ENCODE results near the gene PHF19.

PHF19 gene

DNA sequence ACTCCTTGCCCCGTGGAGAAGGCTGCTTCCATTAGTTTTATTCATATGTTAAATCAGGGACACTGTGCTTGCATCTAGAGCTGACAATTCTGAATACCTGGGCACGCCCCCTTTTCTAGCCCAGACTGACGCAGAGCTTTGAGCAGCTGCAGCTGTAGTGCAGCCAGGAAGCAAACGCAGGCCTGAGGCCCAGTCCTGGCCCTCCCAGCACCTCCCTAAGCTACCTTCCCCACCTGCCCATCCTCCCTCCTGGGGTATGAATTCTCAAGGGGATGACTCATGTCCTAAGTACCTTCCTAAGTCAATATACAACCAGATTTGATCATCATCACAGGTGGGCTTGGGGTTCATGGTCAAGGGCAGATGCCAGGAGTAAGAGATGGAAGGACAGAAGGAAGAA, 3.5 kb downstream of the PHF19 start:
- no peak for DNase-seq (ENCODE audit: low spot score)

DNA sequence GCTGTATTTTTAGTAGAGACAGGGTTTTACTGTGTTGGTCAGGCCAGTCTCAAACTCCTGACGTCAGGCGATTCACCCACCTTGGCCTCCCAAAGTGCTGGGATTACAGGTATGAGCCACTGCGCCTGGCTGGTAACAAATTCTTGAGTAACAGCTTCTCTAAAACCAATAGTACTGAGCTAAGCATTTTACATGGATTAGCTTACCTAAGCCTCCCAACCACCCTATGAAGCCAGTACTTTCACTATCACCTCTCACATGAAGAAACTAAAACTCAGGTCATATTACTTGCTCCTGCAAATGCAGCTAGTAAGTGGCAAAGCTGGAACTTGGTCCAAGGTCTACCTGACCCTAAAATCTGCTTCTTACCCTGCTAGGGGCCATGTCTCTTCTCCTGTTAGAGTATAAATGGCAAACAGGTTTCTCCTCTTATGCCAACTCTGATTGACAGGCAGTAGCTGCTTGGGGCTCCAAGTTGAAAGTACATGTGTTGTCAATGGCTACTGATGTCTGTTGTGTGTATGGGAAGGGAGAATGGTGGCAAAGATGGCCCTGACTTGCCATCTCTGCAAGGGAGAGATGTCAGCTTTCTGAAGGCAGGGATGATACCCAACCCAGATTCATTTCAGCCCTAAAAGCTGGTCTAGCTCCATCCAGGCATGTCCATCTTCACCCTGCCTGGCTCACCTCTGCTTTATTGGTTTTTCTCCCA, 4.0 kb downstream of the PHF19 start:
- DNase-seq (ENCODE audit: low spot score) = no peak

DNA sequence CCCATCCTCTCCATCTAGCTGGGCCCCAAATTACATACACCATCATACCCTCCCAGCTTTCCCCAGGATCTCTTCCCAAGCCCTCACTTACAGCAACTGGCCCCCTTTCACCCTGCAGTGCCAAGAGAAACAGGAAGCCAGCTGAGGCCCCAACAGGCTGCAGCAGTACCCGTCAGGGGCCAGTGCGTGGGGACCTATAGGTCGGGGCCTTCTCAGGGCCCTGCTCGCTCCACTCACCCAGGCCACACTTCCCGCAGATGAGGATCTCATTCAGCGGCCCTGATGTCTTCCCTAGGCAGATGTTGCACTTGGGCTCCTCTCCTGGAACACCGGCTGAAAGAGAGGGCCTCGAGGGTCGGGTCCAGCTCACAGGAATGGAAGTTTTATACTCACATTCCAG, 6.8 kb downstream of the PHF19 start:
- DNase-seq (ENCODE audit: low spot score) = no peak

DNA sequence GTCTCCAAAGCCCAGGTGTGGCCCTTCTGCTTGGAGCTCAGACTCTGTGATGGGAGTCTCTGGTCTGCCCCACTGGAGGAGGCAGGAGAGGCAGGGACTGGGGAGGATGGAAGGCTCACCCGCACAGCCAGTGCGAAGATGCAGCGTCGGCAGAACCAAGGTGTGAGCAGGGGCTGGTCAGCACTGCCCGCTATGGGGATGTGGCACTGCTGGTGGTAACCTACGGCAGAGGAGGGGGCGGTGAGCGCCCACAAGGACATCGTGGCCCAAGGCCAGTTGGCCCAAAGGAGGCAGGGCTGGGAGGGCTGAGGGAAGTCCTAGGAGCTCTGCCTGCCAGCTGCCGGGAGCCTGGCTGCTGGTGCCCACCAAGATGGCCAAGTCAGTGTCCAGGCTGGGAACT, 7.3 kb downstream of the PHF19 start:
- no peak for DNase-seq (ENCODE audit: low spot score)

DNA sequence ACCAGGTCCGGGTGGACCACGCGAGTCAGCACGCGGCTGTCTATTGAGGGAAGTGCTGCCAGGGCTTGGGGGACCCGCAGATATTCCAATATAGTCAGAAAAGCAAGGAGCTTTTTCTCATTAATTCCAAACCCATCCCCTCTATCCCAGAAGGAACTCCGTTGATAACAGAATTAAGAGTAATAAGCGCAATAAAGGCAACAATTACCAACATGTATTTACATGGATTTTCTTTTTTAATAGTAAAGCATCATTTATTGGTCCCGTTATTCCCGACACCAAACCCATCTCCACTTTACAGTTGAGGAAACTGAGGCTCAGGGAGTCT, 7.7 kb downstream of the PHF19 start:
- no peak for DNase-seq (ENCODE audit: low spot score)

DNA sequence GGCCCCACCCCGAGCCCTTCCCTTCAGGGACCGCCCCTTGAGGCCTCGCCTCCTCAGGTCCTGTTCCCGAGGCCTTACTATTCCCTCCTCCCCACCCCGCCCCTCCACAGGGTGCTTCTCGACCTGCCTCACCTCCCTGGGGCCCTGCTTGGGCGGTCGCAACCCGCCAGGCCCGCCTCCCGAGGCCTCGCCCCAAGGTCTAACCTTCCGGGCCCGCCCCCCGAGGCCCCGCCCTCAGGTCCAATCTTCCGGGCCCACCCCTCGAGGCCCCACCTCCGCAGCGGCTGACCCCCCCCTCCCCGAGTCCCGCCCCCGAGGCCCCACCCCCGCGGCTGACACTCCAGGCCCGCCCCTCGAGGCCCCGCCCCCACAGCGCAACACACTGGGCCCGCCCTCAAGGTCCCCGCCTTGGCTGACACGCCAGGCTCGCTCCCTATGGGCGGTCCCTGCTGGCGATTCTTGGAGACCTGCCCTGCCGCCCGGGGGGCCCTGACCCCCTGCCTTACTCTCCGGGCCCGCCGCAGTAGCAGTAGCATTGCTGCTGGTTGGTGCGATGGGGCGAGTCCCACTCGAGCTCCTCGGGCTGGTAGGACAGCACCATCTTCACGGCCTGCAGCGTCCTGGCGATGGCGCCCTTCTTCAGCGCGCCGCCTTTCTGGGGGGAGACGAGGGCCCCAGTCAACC, 8.2 kb downstream of the PHF19 start:
- DNase-seq (ENCODE audit: low spot score) = peak; percentile 100

DNA sequence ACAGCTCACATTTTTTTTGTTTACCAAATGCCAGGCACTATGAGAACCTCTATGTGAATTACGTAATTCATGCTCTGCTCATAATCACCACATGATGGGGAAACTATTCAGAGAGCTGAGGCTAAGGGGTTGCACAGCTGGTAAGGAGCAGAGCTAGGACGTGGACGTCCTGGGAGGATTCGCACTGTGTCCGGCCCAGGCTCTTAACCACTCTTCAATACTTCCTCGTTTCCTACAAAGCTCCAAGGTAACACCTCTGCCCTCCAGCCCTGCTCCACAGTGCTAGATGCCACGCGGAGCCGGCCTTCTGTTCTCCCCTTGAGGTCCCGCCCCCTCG, 8.7 kb downstream of the PHF19 start:
- DNase-seq (ENCODE audit: low spot score) = no peak

DNA sequence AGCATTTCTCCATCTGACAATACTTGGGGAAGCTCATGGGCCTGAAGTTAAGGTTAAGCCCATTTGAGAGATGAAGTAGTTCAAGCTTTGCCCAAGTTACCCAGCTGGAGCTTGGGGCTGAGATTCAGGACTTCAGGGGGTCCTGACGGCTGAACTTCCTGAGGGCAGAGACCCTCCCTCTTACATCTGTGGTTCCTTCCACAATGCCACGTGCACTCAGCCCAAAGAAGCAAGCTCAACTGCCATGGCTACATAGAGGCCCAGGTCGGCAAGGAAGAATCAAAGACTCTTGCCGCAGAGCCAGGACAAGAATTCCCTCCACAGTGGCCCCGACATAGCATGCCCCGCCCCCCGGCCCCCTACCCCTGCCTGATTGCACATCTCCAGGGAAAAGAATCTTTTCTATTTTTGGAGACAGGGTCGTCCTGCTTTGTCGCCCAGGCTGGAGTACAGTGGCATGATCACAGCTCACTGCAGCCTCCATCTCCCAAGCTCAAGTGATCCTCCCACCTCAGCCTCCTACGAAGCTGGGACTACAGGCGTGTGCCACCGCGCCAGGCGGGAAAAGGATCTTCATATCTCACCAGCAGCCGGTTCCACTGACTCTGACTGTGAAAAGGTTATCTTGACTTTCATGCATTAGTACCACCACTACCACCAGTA, 9.2 kb downstream of the PHF19 start:
- no peak for DNase-seq (ENCODE audit: low spot score)

DNA sequence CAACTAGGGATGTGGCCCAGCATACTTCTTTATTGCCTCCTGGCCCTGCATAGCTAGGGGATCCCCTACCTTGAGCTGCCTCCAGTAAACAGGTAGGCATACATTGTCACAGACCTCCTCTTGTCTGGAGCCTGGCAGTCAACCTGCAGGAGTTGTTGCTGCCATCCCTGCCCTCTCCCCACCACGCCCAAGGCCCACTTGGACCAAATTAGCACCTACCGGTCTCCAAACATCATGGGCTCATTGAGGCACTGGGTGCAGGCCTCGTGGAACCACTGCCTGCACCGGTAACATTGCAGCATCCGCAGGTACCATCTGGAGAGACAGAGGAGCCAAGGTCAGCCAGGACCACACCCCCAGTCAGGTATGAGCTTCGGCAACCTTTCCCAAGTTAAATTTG, 10.3 kb downstream of the PHF19 start:
- no peak for DNase-seq (ENCODE audit: low spot score)

DNA sequence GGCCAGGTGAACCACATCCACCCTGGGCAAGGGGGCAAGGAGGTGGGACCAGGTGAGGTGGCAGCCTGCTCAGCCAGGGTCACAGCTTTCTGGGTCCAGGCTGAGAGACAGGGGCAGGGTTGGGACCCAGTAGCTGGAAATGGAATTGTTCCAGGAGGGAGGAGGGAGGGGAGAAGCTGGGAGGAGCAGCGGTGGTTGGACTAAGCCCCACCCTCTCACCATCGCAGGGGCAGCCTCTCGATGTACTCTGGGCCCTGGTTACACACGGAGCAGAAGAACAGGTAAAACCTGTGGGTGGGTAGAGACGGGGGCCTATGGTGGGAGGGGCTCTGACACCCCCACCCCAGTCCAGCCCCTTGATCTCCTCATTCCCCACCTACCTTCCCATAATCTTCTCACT, 11.2 kb downstream of the PHF19 start:
- no peak for DNase-seq (ENCODE audit: low spot score)

DNA sequence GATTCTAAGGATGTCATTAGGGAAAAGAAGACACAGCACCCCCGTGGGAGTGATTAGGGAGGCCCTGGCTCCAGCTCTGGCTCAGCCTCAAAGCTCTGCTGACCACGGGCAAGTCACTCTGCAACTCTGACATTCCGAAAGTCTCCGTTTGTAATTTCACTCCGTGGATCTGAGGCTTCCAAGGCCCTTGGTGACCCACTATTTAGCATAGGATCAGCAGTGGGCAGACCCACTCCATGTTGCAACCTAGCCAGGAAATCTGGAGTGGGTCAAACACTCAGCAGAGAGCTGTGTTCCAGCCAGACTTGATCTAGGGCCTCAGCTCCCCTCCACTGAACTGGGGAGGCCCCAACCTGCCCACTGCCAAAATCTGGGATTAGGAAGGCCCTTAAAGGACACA, 11.8 kb downstream of the PHF19 start:
- DNase-seq (ENCODE audit: low spot score) = no peak

DNA sequence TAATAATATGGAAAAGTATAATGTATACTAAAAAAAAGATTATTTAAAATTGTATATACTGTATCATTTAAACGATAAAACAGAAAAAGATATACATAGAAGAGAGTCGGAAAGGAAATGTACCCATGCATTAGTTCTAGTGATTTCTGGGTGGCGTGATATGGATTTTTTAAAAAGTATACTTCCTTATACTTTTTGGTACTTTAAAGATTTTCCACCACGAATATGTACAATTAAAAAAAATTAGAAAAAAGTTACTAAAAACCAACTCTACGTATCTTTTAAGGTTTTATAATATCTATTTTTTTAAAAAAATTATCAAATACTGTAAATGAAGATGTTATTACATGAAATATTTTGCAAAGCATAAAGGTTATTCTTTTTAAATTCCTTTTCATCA, 12.3 kb downstream of the PHF19 start:
- no peak for DNase-seq (ENCODE audit: low spot score)

DNA sequence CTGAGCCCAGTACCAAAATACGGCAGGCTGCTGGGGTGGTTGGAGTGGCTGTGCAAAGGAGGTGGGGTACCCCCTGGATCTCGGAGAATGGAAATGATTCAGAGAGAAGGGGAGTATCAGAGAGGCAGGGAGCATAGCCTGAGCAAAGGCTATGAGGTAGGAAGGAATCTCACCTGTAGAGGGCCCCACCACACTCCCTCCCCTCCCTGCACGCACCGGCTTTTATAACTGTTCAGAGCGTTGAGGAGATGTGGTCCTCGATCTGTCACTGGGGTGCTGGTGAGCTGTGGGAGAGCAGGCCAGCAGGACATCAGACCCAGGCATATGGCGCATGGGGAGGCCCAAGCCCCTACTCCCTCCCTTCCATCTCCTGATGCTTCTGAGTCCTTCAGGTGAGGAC, 13.2 kb downstream of the PHF19 start:
- DNase-seq (ENCODE audit: low spot score) = no peak

DNA sequence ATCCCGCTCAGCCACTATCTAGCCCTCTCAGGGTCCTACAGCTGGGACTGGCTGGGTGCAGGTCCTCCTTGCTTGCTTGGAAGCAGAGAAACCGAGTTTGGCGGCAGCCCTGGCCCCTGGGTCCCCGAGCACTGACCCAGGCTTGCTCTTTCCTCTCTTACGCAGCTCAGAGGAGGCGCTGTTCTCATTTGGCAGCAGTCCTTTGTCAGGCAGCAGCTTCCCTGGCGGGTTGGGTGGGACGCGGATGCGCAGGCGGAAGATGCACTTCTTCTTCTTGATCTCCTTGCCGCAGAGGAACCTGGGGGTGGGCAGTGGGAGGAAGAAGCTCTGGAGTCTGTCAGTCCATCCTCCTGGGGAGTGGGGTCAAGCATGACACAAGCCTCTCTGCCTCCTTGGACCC, 14.5 kb downstream of the PHF19 start:
- DNase-seq (ENCODE audit: low spot score) = no peak

DNA sequence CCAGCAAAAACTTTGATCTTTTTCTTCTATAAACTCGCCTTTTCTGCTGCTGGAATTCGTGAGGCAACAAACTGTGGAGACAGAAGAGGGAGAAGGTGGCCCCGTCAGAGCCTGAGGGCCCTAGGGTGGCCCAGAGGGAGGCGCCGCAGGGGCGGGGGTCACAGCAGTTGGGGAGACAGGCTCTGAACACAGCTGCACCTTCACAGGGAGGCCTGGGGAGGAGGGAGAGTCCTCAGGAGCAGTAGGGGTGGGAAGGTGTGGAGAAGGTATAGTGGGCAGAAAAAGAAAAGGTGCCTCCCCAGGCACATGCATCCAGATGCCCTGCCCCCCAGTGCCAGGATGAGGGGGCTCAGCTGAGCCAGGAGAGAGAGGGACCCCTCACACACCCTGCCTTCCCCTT, 15.1 kb downstream of the PHF19 start:
- no peak for DNase-seq (ENCODE audit: low spot score)

DNA sequence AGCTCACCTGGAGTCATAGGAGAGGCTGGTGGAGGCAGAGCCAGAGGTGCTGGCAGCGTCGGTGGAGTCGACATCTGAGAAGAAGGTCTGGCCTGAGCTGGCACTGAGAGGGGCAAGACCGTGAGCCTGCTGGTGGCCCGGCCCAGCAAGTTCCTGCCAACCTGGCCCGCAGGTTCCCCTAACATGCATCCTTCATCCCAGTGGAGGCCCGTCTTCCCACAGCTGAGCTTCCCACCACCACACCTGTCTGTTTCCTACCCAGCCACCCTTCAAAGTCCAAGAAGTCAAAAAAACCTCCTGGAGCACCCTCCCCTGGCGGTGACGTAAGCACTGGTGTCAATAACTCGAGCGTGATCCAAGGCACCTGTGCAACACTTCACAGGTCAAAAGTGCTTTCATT, 16.9 kb downstream of the PHF19 start:
- DNase-seq (ENCODE audit: low spot score) = no peak

DNA sequence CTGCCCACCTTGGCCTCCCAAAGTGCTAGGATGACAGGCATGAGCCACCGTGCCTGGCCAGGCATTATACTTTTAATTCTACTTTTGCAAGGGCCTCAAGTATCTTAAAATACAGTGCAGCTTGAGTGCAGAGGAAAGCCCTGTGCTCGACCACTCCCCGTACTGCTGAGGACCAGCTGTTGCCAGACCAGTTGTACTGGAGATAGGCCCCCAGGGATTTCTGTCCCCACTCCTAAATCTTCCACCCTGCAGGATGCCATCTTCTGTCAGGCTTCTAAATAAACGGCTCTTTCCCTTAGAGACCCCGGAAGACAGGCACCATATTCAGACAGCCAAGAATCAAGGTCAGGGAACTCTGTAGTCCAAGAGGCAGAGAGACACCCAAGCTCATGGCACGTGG, 17.6 kb downstream of the PHF19 start:
- no peak for DNase-seq (ENCODE audit: low spot score)

DNA sequence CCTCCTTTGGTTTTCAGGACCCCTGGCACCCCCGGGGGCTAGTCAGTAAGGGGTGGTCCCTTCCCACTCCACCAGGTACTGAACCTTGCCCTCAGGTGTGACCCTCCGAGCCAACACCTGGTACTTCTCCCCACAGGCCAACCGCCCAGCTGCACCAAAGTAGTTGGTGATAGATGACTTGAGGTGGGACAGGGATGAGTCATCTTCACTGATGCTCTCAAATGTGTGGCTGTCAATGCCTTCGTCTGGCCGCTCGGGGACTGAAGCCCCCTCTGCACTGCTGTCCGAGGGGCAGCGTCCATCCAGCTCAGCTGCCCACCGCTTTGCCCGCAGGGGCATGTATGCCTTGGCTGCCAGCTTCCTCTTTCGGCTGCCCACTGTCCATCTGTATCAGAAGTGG, 19.1 kb downstream of the PHF19 start:
- no peak for DNase-seq (ENCODE audit: low spot score)

DNA sequence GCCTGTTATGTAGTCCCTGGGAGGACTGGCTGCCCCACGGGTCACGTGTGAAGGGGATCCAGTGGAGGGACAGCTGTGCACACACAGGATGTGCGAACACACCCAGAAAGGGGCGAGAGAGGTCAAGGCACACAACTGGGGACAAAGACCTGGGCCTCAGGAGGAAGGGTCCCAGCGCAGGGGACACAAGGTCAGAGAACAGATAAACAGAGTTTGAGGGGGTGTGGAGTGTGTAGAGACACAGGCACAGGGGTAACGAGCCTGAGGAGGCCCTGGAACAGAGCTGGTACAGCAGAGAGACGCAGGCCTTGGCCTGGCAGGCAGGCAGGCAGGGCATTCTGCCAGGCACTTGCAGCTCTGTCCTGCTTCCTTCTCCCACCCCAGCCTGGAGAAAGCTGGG, 19.5 kb downstream of the PHF19 start:
- DNase-seq (ENCODE audit: low spot score) = no peak

DNA sequence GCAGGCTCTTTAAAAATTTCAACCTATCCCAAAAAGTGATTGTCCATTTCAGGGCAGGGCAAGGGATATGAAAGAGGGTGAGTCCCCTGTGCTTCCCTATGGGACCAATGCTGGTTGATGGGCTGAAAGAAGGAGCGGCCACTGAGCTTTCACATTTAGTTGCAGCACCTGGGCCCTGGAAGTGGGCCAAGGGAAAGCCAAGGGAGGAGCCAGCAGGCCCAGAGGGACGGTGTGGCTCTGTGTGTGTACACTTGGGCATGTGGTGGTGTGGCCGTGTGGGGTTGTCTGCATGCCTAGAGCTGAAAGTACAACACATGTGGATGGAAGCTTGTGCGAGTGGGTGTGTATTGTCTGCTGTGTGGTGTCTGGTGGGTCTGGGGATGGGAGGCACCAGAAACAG, 20.3 kb downstream of the PHF19 start:
- no peak for DNase-seq (ENCODE audit: low spot score)

DNA sequence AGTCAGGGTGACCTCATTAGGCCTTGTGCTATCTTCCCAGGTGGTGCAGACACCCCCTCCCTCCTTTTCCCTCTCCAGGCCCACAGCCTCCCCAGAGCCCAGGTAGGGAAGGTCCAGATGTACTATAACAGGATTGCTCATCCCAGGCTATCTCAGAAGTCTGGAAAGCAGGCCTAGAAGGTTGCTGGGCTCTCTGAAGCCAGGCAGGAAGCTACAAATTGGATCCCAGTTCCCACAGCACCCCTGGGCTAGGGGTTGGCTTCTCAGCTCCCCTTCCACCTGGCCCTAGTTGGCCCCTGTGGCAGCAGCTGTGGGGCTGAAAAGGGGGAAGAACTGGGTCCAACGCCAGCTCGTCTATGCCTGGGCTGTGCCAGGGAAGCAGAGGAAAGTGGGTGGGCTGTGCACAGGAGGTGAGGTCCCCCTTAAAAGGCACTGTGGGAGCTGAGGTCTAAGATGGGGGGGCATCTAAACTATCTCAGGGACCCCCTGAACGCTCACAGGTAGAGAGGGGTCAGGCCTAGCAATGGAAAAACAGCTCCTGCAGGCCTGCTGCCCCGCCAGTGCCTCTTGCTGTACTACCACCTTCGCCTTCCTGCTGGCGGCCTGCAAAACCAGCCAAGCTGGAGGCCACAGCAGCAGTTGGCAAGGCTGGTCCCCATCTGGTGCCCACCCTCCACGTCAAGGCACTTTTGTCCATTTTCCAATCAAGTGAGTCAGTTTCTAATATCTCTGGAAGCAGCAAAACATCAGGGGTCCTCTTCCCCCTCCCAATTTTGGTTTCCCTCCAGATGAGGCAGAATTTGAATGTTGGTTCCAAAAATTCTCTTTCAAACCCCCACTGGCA, 20.9 kb downstream of the PHF19 start:
- DNase-seq (ENCODE audit: low spot score) = no peak

DNA sequence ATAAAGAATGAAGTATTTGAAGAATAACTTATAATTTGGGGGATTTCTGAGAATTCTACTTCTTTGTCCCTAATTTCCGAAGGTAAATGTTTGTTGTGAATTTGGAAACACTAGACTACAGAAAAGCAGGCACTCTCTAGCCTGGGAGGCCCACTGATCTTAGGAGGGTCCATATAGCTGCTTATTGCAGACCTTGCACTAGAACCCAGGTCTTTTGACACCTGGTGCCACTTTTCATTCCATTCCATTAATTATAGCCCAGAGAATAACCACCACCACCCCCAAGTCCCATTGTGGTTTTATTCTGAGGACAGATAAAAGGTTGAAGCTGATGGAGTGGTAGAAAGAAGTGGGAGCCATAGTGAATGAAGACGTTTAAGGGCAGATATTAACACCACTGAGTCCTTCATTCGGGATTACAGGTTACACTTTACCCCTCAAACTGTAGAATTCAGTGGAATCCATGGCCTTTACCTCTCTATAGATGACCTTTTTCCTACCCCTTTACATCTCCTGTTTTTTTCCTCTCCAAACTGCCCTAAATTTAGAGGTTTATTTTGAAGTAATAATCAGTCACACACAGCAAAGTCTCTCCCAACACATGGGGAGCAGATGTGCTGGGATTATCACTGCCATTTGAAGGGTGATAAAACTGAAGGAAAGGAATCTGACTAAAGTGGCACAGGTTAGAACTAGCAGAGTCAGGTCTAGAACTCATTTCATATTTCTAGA, 22.2 kb downstream of the PHF19 start:
- DNase-seq (ENCODE audit: low spot score) = no peak

Measured in GM03348 (cell line).